GM12872 (cell line): ENCODE measurements around the gene AFAP1L2.

Source experiments
- CTCF ChIP-seq: IDR thresholded peaks from 3 replicates; pipeline ENCODE4 v1.5.1; 2011; ENCODE audit warnings: low read depth, mild to moderate bottlenecking, low read length, moderate library complexity; ENCODE audit not compliant: insufficient read depth

Gene AFAP1L2

GRCh38 chr10:114441107-114441506 lies 36.8 kb upstream of the AFAP1L2 start:
- no peak for TF ChIP-seq CTCF

- TF ChIP-seq CTCF = peak; percentile 47
Observed at GRCh38 chr10:114437473-114438292, 33.4 kb upstream of the AFAP1L2 start.

GRCh38 chr10:114436941-114437340 lies 32.6 kb upstream of the AFAP1L2 start:
- no peak for TF ChIP-seq CTCF

DNA sequence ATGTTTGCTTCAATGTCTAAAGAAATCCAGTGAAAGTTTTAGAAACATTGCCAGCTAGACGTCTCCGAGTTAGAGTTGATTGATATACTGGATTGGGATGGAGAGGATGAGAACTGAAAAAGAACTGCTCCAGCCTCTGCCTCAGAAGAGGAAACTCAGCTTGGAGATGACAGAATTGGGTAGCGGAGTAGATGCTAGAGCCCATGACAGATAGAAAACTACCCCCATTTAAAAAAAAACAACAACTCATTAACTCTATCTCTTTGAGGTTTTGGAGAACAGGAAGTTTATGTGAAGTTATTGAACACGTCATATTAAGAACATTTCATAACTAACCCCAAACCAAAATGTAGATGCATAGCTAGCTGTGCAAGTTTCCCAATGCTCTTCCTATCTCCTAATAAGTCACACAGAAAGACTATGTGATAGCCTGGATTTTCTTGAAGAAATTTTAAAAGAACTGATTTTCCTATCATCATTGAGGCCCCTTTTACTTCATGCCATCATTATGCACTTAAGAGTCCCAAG lies 28.3 kb upstream of the AFAP1L2 start:
- TF ChIP-seq CTCF = no peak

GRCh38 chr10:114431414-114432135 lies 27.3 kb upstream of the AFAP1L2 start:
- TF ChIP-seq CTCF = no peak

DNA sequence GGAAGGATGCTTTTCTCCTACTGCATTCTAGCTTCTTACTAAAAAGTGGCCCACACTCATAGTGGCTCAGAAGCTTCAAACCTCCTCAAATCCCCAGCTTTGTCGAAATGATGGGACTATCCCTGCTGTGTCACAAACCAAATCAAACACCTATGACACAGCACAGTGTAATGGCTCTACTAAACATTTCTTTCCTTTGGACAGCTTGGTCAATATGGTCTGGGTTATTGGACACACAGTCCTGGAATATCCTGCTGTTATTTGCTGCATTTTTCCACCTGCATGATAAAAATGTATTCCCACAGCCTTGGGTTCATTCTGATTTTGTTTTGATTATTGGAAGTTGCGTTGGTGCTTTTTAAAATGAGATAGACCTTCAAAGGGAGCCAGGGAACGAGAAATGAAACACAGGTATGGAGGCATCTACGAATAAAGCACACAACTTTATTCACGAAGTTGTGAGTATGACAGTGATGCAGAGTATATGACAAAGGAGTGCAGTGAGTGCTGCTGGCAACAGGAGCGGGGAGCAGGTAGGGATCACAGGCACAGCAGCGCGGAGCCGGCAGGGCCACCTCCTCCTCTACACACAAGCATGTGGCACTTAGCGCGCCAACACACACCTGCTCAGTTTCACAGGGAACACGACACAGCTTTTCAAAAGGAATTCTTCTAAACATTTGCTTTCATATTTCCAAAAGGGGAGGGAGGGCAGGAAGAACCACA lies 26.5 kb upstream of the AFAP1L2 start:
- no peak for TF ChIP-seq CTCF
